Lung microvascular endothelial cell (primary cell): ENCODE measurements around the gene STK32C. TPM values are rescaled to one million over a fixed set of nuclear protein-coding genes. Genes with fewer than 3 reads are reported as not detected.
"Not testable (repeated sequence)": the region's sequence is repeated elsewhere in the genome, so short reads cannot be mapped to it uniquely, and the experiment has no call there.

ENCODE experiments used
- DNase-seq, 2 donors: peaks; one replicate each; pipeline versions ENCODE4 v3.0.0 to v3.0.0-alpha.2; 2010; ENCODE audit warnings: low read depth in 2 of 2
- total RNA-seq: library from RNA; depleted of rRNA; stranded (reverse); fragments of >200 nt; gene quantifications from 2 replicates; pipeline ENCODE4 v1.2.1, GENCODE V29; 2014

STK32C gene
- total RNA-seq, 1 donor from 2014 or later = 10.9 TPM

GRCh38 chr10:132267916-132268315 is 39.8 kb downstream of the STK32C start:
- not testable (repeated sequence) for DNase-seq

DNA sequence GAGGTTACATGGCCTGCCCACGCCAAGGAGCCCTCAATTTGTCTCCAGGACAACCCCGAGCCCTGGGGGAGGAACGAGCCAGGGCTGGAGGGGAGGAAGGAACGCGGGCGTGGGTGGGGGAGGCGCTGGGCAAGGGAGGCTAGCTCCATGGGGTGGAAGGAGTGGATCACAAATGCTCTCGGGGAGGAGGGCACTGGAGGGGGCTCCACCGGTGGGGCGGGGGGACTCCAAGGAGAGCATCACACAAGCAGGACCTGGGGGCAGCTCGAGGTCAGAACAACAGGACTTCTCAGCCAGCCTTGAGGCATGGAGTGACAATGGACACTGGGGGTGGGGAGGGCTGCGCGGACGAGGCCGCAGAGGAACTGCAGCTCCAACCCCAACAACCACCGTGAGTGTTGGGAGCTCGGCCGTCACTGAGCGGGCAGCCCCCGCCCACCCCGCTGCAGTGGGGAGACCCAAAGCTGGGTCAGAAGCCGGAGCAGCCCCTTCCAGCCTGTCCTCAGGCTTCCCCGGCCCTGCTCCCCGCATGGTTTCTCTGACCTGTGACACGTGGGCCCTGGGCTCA is 41.1 kb downstream of the STK32C start:
- DNase-seq = no peak

DNA sequence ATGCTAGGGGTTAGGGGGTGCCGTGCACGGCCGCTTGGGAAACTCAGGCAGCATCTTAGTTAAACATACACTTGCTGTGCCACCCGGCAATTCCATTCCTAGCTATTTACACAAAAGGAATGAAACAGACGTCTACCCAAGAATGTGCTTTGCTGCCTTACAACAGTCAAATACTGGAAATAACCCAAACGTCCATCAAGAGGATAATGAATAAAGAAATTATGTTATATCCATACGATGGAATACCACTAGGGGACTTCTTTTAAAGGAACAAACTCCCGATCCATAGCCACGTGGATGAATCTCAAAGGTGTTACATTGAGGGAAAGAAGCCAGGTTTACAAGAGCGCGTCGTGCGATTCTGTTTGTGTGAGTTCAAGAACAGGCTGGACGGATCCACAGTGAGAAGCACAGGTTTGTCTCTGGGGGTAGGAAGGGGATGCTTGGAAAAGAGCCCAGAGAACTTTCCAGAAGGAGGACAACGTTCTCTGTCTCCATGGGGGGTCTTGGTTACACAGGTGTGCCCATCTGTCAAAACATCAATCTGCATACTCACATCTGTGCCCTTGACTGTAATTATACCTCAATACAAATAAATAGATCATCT is 41.8 kb downstream of the STK32C start:
- DNase-seq = no peak

GRCh38 chr10:132264966-132265889 is 42.5 kb downstream of the STK32C start:
- no peak for DNase-seq

GRCh38 chr10:132264306-132264950 is 43.3 kb downstream of the STK32C start:
- no peak for DNase-seq

GRCh38 chr10:132263866-132264265 is 43.9 kb downstream of the STK32C start:
- DNase-seq = no peak

- no peak for DNase-seq
These were observed 47.9 kb downstream of the STK32C start for GRCh38 chr10:132259702-132260482.

DNA sequence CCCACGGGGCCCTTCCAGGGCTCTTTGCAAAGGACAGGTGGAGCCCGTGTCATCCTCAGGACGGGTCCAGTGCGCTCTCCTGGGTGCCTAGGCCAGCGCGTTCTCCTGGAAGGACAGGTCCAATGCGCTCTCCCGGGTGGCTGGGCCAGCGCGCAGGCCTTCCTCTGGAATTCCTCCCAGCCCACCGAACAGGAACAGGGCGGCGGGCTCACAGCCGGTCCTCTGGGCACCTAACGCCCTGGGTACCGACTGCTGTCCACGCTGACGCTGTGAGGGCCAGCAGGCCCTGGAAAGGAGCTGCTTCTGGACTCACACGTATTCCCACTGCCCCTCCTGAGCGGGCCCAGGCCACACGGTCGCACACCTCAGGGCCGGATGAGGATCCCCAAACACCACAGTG is 49.3 kb downstream of the STK32C start:
- no peak for DNase-seq

DNA sequence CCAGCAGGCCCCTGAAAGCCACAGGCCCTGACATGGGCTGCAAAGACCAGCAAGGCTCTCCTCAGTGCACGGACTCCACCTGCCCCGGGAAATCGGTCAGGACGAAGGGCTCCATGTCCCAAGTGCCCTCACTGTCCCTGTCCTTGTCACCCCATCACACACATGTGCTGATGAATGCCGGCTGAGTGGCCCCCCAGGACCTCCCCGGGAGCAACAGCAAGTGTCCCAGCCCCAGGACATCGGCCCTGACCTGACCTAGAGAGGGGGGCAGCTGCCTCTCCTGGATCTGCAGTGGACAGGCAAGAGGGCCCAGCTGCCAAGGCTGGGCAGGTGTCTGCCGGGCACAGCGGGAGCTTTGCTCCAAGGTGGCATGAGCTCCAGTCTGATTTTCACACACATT is 49.8 kb downstream of the STK32C start:
- DNase-seq = no peak

DNA sequence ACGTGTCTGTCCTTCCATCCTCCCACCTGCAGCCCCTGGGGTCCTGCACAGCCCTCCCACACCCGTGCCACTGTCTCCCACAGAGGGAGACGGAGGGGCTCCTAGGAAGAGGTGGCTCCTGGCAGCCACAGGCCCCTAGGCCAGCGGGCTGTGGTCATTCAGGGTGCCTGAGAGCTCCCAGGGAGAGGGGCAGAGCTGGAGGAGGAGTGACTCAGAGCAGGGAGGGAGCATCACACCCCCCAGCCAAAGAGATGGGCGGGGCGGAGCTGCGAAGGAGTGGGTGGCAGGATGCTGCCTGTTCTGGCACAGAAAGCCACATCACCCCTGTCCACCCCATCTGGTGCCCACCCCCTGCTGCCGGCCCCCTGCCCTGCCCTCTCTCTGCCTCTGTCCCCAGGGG is 50.5 kb downstream of the STK32C start:
- no peak for DNase-seq

- no peak for DNase-seq
These were observed 50.9 kb downstream of the STK32C start for GRCh38 chr10:132256866-132257265.

- no peak for DNase-seq
These were observed 52.0 kb downstream of the STK32C start for GRCh38 chr10:132255489-132256344.

GRCh38 chr10:132254841-132255240 is 52.9 kb downstream of the STK32C start:
- no peak for DNase-seq

DNA sequence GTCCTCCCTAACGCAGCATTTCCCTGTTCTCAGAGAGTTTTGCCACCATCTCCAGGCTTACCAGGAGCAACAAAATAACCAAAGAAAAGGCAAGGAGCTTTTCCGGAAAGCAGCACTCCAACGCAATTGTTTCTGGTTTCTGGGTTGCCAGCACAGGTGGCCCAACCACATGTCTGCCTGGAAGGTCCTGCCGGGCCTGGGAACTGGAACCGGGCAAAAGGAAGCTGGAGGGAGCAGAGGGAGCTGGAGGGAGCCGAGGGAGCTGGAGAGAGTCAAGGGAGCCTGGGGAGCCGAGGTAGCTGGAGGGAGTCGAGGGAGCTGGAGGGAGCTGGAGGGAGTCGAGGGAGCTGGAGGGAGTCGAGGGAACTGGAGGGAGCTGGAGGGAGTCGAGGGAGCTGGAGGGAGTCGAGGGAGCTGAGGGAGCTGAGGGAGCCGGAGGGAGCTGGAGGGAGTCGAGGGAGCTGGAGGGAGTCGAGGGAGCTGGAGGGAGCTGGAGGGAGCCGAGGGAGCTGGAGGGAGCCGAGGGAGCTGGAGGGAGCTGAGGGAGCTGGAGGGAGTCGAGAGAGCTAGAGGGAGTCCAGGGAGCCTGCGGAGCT is 54.6 kb downstream of the STK32C start:
- DNase-seq = no peak

DNA sequence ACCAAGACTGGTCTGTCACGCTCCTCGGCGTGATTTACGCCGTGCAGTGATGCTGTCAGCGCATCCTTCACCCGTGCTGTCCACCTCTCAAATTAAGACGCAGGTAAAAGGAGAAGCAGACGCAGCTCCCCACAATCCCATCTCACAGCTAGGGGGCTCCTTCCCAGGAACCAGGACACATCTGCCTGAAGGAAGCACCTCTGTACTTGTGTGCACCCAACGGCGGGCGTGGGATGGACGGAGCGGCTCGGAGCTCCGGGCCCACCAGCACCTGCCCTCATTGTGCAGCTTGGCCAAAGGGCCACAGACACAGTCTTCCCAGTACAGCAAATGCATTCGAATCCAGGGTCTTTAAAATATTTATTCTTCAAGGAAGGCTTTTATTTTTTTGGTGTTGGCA is 55.3 kb downstream of the STK32C start:
- no peak for DNase-seq

DNA sequence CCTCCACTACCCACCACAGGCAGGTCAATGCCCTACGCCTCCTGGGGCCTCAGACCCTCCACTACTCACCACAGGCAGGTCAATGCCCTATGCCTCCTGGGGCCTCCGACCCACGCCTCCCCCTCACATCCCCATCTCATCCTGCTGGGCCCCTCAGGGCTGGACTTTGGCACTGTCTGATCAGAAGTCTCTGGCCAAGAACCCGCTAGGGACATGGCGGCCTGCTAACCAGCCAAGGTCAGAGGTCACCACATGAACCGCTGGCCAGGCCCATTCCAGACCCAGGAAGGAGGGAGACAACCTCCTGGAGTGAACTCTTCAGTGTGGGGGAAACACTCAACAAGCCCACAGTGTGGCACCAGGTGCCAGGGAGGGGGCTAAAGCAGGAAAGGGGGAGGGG is 55.8 kb downstream of the STK32C start:
- no peak for DNase-seq

GRCh38 chr10:132250481-132251475 is 57.0 kb downstream of the STK32C start:
- DNase-seq = no peak

DNA sequence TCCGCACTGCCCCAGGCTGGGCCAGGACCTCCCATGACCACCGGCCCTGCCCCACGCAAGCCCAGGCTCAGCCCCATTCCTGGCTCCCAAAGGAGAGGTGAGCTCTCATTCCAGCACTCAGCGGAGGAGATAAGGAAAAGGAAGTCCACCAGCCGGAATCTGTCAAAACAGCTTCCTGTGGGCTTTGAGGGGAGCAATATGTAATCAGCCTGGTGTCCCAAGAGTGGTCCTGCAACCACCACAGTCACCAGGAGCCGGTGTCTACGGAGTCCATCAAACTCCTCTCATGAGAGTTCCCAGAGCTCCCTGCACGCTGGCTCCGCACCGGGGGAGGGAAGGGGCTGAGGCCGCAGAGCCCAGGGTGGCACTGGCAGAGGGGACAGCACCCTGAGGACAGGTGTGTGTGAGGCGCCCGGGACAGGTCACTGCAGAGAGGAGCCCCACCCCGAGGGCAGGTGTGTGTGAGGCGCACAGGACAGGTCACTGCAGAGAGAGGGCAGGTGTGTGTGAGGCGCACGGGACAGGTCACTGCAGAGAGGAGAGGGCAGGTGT is 57.9 kb downstream of the STK32C start:
- no peak for DNase-seq
